ENCODE data around the gene FLII.

GRCh38 chr17:18197535-18198194 lies 60.9 kb downstream of the FLII start:
- TF ChIP-seq CTCF (IDR thresholded peaks at IDR 0.05) = no peak
- no peak for TF ChIP-seq POLR2A (IDR thresholded peaks at IDR 0.05)
